ENCODE results near the gene PRSS8.

GRCh38 chr16:31131416-31131815, 4.1 kb downstream of the PRSS8 start:
- TF ChIP-seq POLR2AphosphoS5 (IDR thresholded peaks at IDR 0.05; ENCODE audit: low read depth, low read length) (no peak), TAF1 (IDR thresholded peaks at IDR 0.05; ENCODE audit: borderline replicate concordance, low read depth, low read length) (no peak)
